T-helper 1 cell treated with Interleukin-12 subunit alpha and Interleukin-12 subunit beta and Interleukin-4 antibody, amounts not matched to agents 30 ng/mL and 1 ng/mL, for 36 hours (primary cell): ENCODE measurements around the gene PTPRC. TPM values are rescaled to one million over a fixed set of nuclear protein-coding genes. Genes with fewer than 3 reads are reported as not detected.

Experiments
- intact Hi-C: fragments of 100-400 bp; cut with micrococcal nuclease; formaldehyde crosslinking; loops from one replicate; pipeline ENCODE4 v1.15.1; 2024
- total RNA-seq: library from RNA; stranded (reverse); gene quantifications from 2 replicates; pipeline ENCODE4 v1.2.3, GENCODE V29; 2022

The PTPRC gene
- total RNA-seq, 1 donor from 2014 or later: 762 TPM

DNA sequence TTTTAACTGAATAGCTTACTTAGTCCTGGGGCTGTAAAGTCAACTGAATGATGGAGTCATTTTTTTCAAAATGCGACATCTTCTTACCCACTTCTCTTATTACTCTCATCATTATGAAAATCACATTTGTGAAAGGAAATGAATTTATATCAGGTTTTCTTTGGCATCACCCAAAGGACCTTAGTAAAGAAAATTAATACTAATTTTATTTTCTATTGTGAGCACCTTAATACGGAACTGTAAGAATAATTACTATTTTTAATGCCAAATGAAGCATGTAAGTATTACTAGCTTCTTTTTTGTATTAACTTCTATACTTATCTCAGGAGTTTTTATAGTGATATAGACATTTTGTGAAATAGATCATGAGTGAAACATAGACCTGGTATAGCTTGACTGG lies 30.9 kb downstream of the PTPRC start:
- intact Hi-C loops: loop anchor here (1.0 kb wide), 3 partner anchors 12 to 28 kb away; no protein-coding TSS in a partner anchor

GRCh38 chr1:198671136-198671535 lies 32.3 kb downstream of the PTPRC start:
- intact Hi-C loops: no loop called here

DNA sequence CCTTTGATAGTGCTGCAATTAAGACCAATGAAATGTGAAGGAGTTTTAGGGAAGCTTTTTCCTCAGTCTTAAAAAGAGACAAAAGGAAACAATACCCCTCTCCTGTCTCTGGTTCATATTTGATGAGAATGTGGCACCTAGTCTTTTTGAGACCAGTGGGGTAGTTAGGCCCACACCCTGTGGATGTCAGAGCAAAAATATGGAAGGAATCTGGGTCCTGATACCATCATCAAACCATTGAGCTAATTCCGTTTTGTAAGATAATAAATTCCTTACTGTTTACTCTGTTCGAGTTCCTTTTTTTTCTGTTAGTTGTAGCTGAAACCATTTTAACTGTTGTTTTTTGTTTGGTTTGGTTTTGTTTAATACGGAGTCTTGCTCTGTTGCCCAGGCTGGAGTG lies 33.3 kb downstream of the PTPRC start:
- intact Hi-C loops: no loop called here

- intact Hi-C loops: no loop called here
These were observed 35.2 kb downstream of the PTPRC start for GRCh38 chr1:198674009-198674408.

GRCh38 chr1:198676253-198676652 lies 37.4 kb downstream of the PTPRC start:
- intact Hi-C loops: no loop called here

DNA sequence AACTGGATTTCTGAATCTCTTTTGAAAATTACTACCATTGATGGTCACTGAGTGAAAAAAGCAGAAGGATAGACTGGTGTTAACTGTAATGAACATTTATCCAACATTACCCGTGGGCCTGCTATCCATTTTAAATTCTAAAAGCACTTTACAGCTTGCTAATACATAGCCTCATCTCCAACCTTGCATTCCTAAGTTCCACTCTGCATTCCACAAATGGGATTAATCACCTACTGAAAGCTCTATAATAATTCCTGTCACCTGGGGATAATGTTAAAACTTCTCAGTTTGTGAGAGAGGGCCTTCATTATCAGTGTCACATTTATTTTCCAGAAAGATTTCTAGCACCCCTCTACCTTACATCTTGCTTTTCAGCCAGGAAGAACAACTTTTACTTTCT lies 38.2 kb downstream of the PTPRC start:
- intact Hi-C loops: no loop called here

DNA sequence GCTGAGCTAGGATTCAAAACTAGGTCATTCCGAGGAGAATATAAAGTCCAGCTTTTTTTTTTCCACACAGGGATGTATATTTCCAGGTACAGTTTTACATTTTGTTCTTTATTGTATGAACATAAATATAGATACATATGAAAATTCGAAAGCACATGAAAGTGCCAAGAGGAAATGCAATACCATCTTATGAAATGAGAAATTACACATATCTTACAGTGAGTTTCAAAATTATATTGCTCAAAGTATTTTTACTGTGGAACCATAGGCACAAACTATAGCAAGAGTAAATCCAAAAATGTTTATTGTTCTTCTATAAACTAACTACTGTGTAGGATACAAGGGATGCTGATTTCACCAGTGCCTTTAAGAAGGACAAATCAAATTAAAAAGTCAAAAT lies 39.0 kb downstream of the PTPRC start:
- intact Hi-C loops: no loop called here

DNA sequence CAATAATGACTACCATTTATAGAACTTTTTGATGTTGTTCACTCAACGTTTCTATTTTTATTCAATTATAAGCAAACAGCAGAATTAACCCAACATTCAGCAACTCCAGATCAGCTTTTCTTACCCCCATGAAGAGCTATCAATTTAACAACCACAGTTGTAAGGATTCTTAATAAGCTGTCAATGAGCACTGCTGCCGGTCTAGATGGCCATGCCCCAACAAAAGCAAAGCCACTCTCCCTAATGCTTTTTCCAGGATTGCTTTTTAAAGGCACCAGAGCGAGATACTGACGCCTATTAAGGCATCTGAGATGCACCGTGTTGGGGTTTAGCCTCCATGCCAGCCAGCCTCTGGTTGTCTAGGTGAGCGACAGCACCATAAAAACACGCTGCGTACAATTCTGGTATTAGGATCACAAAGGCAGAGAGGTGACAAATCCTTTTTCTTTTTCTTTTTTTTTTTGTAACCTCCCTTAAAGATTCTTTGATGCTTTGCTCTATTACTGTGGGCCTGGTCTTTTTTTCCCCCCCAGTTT lies 39.5 kb downstream of the PTPRC start:
- intact Hi-C loops: no loop called here

DNA sequence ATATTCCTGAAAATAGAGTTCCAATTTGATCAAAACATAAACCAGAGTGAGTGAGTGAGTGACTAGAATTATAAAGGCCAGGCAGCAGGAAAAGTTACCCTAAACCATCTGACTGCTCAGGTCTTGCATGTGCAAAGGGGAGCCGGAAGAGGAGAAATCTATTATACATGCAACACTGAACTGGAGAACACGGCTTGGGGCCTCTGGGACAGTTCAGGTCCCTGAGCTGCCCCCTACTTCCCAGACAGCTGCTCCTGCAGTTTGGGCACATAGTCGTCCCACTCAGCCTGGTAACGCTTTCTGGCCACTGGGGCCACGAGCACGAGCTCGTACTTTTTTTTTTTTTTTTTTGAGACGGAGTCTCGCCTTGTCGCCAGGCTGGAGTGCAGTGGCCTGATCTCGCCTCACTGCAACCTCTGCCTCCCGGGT lies 40.1 kb downstream of the PTPRC start:
- intact Hi-C loops: no loop called here

DNA sequence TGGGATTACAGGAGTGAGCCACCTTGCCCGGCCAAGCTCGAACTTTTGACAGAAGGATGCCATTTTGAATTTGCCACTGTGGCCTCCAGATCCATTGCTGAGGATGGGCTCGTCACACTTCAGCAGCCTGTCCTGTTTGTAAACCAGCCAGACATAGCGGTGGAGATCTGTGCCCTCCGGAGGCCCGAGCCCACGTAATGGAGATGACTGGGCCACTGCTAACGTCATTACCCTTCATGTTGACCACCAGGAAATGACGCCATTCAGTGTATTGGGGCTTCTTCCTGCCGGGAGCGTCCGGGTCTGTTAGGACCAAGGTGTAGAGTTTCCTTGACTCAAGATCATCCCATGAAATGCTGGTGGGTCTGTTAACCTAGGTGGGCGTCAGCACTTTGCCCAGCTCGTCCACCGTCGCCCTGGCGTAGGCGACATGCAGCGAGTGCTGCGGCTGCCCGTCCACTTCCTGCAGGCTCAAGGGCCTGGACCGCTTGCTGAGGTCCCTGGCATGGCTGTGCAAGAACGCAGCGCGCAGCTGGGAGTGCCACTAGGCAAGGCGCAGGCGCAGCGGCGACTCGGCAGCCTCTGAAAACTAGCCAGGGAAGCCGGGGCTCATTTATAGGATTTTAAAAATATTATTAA lies 40.8 kb downstream of the PTPRC start:
- intact Hi-C loops: loop anchor here (5.0 to 10.0 kb wide), 4 partner anchors 592 to 1475 kb away; partner anchors contain the start of gene C1orf53

DNA sequence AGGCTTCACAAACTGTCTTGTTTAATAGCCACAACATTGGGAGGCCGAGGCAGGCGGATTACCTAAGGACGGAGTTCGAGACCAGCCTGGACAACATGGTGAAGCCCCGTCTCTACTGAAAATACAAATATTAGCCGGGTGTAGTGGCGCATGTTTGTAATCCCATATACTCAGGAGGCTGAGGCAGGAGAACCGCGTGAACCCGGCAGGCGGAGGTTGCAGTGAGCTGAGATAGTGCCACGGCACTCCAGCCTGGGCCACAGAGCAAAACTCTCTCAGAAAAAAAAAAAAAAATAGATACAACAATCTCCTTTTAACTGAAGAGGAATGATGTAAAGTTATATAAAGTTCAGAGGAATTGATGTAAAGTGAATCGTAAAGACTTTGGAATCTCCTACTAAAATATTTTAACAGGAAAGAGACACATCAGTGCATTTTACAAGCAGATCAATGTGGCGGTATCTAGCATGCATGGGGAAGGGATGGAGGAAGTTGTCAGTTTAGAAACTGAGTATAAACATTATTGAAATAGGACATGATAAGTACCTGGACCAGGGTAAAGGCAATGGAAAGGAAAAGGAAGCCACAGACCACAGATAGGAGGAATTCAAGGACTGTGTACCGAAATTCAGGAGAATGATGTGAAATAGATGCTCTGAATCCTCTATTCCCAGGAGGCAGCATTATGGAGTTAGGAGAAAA lies 41.5 kb downstream of the PTPRC start:
- intact Hi-C loops: loop anchor here (5.0 to 10.0 kb wide), 4 partner anchors 593 to 1474 kb away; partner anchors contain the start of gene C1orf53

GRCh38 chr1:198681252-198681651 lies 42.4 kb downstream of the PTPRC start:
- intact Hi-C loops: loop anchor here (1.0 to 10.0 kb wide), 5 partner anchors 12 to 1474 kb away; partner anchors contain the start of gene C1orf53

GRCh38 chr1:198681831-198682759 lies 43.3 kb downstream of the PTPRC start:
- intact Hi-C loops: loop anchor here (1.0 to 10.0 kb wide), 14 partner anchors 13 to 1473 kb away; partner anchors contain the start of genes C1orf53 and NEK7

DNA sequence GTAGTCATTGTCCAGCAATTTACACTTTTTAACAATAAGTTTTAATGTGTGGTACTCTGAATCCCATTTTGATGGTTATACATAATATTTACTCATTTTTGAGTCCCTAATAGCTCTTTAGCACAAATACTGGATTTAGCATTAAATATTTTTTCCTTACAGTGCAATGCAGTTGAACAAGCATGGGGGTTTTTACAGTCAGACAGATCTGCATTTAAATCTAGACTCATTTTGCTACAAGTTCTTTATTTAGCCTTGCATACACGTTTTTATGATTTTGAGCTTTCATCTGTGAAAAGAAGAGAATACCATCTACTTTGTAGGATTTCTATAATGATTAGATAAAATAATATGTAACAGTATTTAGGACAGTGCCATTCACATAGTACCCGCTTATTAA lies 44.0 kb downstream of the PTPRC start:
- intact Hi-C loops: loop anchor here (1.0 to 10.0 kb wide), 13 partner anchors 26 to 1472 kb away; partner anchors contain the start of genes C1orf53 and NEK7

GRCh38 chr1:198683449-198683848 lies 44.6 kb downstream of the PTPRC start:
- intact Hi-C loops: loop anchor here (2.0 to 10.0 kb wide), 6 partner anchors 251 to 1471 kb away; partner anchors contain the start of gene C1orf53

GRCh38 chr1:198686069-198686728 lies 47.4 kb downstream of the PTPRC start:
- intact Hi-C loops: loop anchor here (1.0 to 10.0 kb wide), 7 partner anchors 11 to 1469 kb away; partner anchors contain the start of gene C1orf53

- intact Hi-C loops: loop anchor here (5.0 to 10.0 kb wide), 4 partner anchors 330 to 1467 kb away; partner anchors contain the start of gene C1orf53
These were observed 48.6 kb downstream of the PTPRC start for GRCh38 chr1:198687429-198687828.

DNA sequence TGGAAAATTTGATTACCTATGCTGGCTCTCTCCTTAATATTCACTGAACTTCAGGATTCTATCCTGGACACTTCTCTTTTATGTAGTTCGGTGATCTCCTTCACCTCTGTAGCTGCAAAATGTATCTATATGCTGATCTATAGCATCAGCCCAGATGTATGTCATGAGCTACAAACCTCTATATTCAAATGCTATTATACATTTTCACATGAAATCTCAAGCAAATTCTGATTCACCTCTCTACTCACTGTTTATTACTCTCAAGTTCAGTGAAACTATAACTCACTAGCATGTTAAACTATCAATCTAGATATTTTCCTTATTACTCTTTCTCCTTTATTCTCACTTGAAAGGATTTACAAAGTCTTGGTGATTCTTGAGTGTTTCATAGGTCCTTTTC lies 52.2 kb downstream of the PTPRC start:
- intact Hi-C loops: no loop called here

DNA sequence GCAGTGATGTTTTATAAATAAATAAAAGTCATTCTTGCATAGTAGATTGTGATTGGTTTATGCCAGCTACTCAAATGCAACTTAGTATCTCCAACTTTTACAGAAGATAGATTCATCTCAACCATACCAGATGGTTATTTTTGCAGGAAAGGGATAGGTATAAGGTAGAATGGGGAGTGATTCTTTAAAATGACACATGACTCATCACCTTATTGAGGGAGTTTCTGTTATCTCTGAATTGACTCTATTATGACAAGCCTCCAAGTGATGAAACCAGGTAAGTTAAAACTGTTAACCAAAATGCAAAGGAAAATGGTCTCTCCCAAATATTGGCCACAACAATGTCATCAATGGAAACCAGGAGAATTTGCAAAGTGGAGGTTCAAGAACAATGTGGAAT lies 54.5 kb downstream of the PTPRC start:
- intact Hi-C loops: loop anchor here (1.0 kb wide), 1 partner anchor 8 kb away; no protein-coding TSS in a partner anchor

GRCh38 chr1:198694542-198694941 lies 55.7 kb downstream of the PTPRC start:
- intact Hi-C loops: no loop called here
